A673 (cell line): ENCODE data around the gene PCID2. TPM values are rescaled to one million over a fixed set of nuclear protein-coding genes. Genes with fewer than 3 reads are reported as not detected.

ENCODE experiments used
- BruUV-seq: library from RNA; stranded (reverse); fragments of 400-500 nt; replicated peaks from 2 replicates; lab custom pipeline; 2021; lab: Mats Ljungman, UMichigan
- CTCF ChIA-PET: fragments of 300-600 bp; sonication (Branson Sonifier 250); formaldehyde crosslinking; loops from one replicate; lab custom pipeline; 2022; ENCODE audit warnings: antibody characterized with exemption; lab: Charles Lee
- POLR2A ChIA-PET: fragments of 300-600 bp; sonication (Branson Sonifier 250); formaldehyde crosslinking; loops from one replicate; lab custom pipeline; 2022; ENCODE audit warnings: antibody characterized with exemption; ENCODE audit not compliant: low non-redundant PET; lab: Charles Lee
- DNase-seq: peaks from one replicate; pipeline ENCODE4 v3.0.0-alpha.2; 2015; ENCODE audit warnings: low spot score
- H3K27ac ChIP-seq: fragments of 200-600 bp; sonication (generic); 2 replicates; pipeline ENCODE4 v1.5.1; 2016; ENCODE audit warnings: mixed run types, low read depth, mild to moderate bottlenecking, mixed read lengths, antibody characterized with exemption, low read length; ENCODE audit not compliant: poor library complexity, severe bottlenecking
- H3K27me3 ChIP-seq: fragments of 200-600 bp; sonication (generic); replicated peaks from 2 replicates; pipeline ENCODE4 v1.6.1; 2017; ENCODE audit warnings: mixed run types, low read depth, mild to moderate bottlenecking, mixed read lengths, antibody characterized with exemption, low read length; ENCODE audit not compliant: insufficient read depth, poor library complexity
- H3K36me3 ChIP-seq: fragments of 200-600 bp; sonication (generic); 2 replicates; pipeline ENCODE4 v1.6.1; 2016; ENCODE audit warnings: mixed run types, mild to moderate bottlenecking, mixed read lengths, antibody characterized with exemption, low read length; ENCODE audit not compliant: insufficient read depth, poor library complexity, severe bottlenecking
- H3K4me1 ChIP-seq: fragments of 200-600 bp; sonication (generic); 2 replicates; pipeline ENCODE4 v1.6.1; 2017; ENCODE audit warnings: mixed run types, mild to moderate bottlenecking, mixed read lengths, antibody characterized with exemption, low read length; ENCODE audit not compliant: insufficient read depth, poor library complexity, severe bottlenecking
- H3K4me3 ChIP-seq: fragments of 200-600 bp; sonication (generic); 2 replicates; pipeline ENCODE4 v1.5.1; 2016; ENCODE audit warnings: low read depth, mixed run types, mild to moderate bottlenecking, mixed read lengths, low read length; ENCODE audit not compliant: poor library complexity, severe bottlenecking
- H3K9me3 ChIP-seq: fragments of 200-600 bp; sonication (generic); 2 replicates; pipeline ENCODE4 v1.6.1; 2016; ENCODE audit warnings: mixed run types, low read depth, mild to moderate bottlenecking, mixed read lengths, antibody characterized with exemption, low read length; ENCODE audit not compliant: poor library complexity, severe bottlenecking
- EZH2 ChIP-seq: fragments of 200-600 bp; sonication (generic); IDR thresholded peaks from 2 replicates; pipeline ENCODE4 v1.6.1; 2017; ENCODE audit warnings: borderline replicate concordance, low read depth, mild to moderate bottlenecking, mixed read lengths, antibody characterized with exemption, low read length; ENCODE audit not compliant: poor library complexity, severe bottlenecking
- intact Hi-C: fragments of 100-400 bp; cut with micrococcal nuclease; formaldehyde crosslinking; loops from one replicate; pipeline ENCODE4 v1.10.0; 2022; ENCODE audit not compliant: unreplicated experiment
- total RNA-seq: library from RNA; stranded (reverse); gene quantifications from 2 replicates; pipeline ENCODE4 v1.2.3, GENCODE V29; 2021
- TF ChIP-seq, protein P1 (sequence below): fragments of 300-800, 200-600 bp; sonication (generic); conservative IDR thresholded peaks from 2 replicates; pipeline ENCODE4 v1.5.1; 2017; ENCODE audit warnings: low read depth, mild to moderate bottlenecking, antibody characterized with exemption, low read length, moderate library complexity, mixed read lengths

PCID2 gene
- total RNA-seq, 1 experiment from 2014 or later = 67.5 TPM

GRCh38 chr13:113176822-113177221 lies 31.6 kb downstream of the PCID2 start:
- no peaks in the 10 kb centered on the region for H3K4me1 ChIP-seq
- H3K27ac ChIP-seq = no peak overlapping the region
- BruUV-seq = no TSS peak
- H3K4me3 ChIP-seq = no peak overlapping the region
- no peak for DNase-seq
- ChIA-PET POLR2A (no interaction called here), CTCF (no interaction called here)
- peaks cover 66% of the 10 kb centered on the region for H3K36me3 ChIP-seq
- TF ChIP-seq EZH2 = no peak
- TF ChIP-seq, protein P1, sequence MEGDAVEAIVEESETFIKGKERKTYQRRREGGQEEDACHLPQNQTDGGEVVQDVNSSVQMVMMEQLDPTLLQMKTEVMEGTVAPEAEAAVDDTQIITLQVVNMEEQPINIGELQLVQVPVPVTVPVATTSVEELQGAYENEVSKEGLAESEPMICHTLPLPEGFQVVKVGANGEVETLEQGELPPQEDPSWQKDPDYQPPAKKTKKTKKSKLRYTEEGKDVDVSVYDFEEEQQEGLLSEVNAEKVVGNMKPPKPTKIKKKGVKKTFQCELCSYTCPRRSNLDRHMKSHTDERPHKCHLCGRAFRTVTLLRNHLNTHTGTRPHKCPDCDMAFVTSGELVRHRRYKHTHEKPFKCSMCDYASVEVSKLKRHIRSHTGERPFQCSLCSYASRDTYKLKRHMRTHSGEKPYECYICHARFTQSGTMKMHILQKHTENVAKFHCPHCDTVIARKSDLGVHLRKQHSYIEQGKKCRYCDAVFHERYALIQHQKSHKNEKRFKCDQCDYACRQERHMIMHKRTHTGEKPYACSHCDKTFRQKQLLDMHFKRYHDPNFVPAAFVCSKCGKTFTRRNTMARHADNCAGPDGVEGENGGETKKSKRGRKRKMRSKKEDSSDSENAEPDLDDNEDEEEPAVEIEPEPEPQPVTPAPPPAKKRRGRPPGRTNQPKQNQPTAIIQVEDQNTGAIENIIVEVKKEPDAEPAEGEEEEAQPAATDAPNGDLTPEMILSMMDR = no peak
- H3K9me3 ChIP-seq = no peaks in the 10 kb centered on the region
- no peaks in the 10 kb centered on the region for H3K27me3 ChIP-seq
- intact Hi-C loops = no loop called here

DNA sequence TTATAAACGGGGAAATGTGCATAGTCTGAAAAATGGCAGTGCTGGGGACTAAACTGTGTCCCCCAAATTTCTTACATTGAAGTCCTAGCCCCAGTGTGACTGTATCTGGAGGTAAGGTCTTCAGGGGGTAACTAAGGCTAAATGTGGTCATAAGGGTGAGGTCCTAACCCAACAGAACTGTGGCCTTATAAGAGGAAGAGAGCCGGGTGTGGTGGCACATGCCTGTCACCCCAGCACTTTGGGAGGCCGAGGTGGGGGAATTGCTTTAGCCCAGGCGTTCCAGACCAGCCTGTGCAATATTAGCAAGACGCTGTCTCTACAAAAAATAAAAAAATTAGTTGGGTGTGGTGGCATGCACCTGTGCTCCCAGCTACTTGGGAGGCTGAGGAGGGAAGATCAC lies 32.2 kb downstream of the PCID2 start:
- ChIA-PET POLR2A (no interaction called here), CTCF (no interaction called here)
- DNase-seq = no peak
- BruUV-seq = no TSS peak
- Histone ChIP-seq H3K27ac (no peak overlapping the region), H3K4me3 (no peak overlapping the region), H3K4me1 (no peaks in the 10 kb centered on the region), H3K27me3 (no peaks in the 10 kb centered on the region), H3K36me3 (peaks cover 65% of the 10 kb centered on the region), H3K9me3 (no peaks in the 10 kb centered on the region)
- intact Hi-C loops = no loop called here
- no peak for TF ChIP-seq EZH2
- TF ChIP-seq, protein P1 = no peak

- Histone ChIP-seq H3K27ac (no peak overlapping the region), H3K9me3 (no peaks in the 10 kb centered on the region), H3K36me3 (peaks cover 27% of the 10 kb centered on the region), H3K4me3 (no peak overlapping the region), H3K4me1 (no peaks in the 10 kb centered on the region), H3K27me3 (no peaks in the 10 kb centered on the region)
- TF ChIP-seq, protein P1 = no peak
- TF ChIP-seq EZH2 = no peak
- no TSS peak for BruUV-seq
- no peak for DNase-seq
- POLR2A ChIA-PET = no interaction called here
- intact Hi-C loops = no loop called here
- CTCF ChIA-PET = no interaction called here
These were observed 36.0 kb downstream of the PCID2 start for GRCh38 chr13:113172419-113172926.
